GM19455 (cell line): ENCODE results near the gene TAF1C.

ENCODE experiments used
- ATAC-seq: cut with Tn5 transposase; IDR thresholded peaks from one replicate; pipeline ENCODE4 v1.9.1; 2021; ENCODE audit not compliant: unreplicated experiment

The TAF1C gene

GRCh38 chr16:84184775-84185174, 2.1 kb downstream of the TAF1C start:
- ATAC-seq = no peak

GRCh38 chr16:84183911-84184591, 2.8 kb downstream of the TAF1C start:
- ATAC-seq = no peak

- ATAC-seq = no peak
Observed at GRCh38 chr16:84183572-84183875, 3.3 kb downstream of the TAF1C start.

- no peak for ATAC-seq
Observed at GRCh38 chr16:84182680-84183571, 3.9 kb downstream of the TAF1C start.

- no peak for ATAC-seq
Observed at GRCh38 chr16:84182104-84182503, 4.8 kb downstream of the TAF1C start.

GRCh38 chr16:84181144-84181915, 5.5 kb downstream of the TAF1C start:
- no peak for ATAC-seq

GRCh38 chr16:84180519-84181140, 6.2 kb downstream of the TAF1C start:
- ATAC-seq = no peak

- ATAC-seq = no peak
Observed at GRCh38 chr16:84179612-84180320, 7.1 kb downstream of the TAF1C start.

GRCh38 chr16:84178892-84179611, 7.8 kb downstream of the TAF1C start:
- no peak for ATAC-seq

GRCh38 chr16:84178146-84178765, 8.6 kb downstream of the TAF1C start:
- ATAC-seq = no peak

GRCh38 chr16:84177741-84178073, 9.2 kb downstream of the TAF1C start:
- ATAC-seq = no peak

GRCh38 chr16:84176192-84177053, 10.4 kb downstream of the TAF1C start:
- no peak for ATAC-seq

- peak; percentile 66 for ATAC-seq
Observed at GRCh38 chr16:84175350-84176081, 11.3 kb downstream of the TAF1C start.

GRCh38 chr16:84174396-84174795, 12.5 kb downstream of the TAF1C start:
- ATAC-seq = no peak

- ATAC-seq = no peak
Observed at GRCh38 chr16:84169765-84170310, 17.0 kb downstream of the TAF1C start.

GRCh38 chr16:84166796-84167695, 19.8 kb downstream of the TAF1C start:
- ATAC-seq = no peak

GRCh38 chr16:84165746-84166145, 21.1 kb downstream of the TAF1C start:
- no peak for ATAC-seq
